ENCODE data around the gene ADCY10.

ADCY10 gene

GRCh38 chr1:167913895-167914496 is at the start of gene ADCY10:
Gene ADCY10, minus strand, starts transcription at chr1:167914134. Its CDS starts 8,994 bp downstream, at chr1:167905140.
- TF ChIP-seq CTCF (IDR thresholded peaks at IDR 0.05; ENCODE audit: insufficient read depth, low read depth, low read length, missing control alignments) = no peak
- no peak for DNase-seq (ENCODE audit: low read depth)

GRCh38 chr1:167957710-167958109 is 43.8 kb upstream of the ADCY10 start:
- DNase-seq (ENCODE audit: low read depth) = no peak
- no peak for TF ChIP-seq CTCF (IDR thresholded peaks at IDR 0.05; ENCODE audit: insufficient read depth, low read depth, low read length, missing control alignments)
- H3K4me3 ChIP-seq (ENCODE audit: low read depth, low read length) = no peak overlapping the region

More at GRCh38 chr1:167913895-167914496, at the start of gene ADCY10:
- H3K4me3 ChIP-seq (ENCODE audit: low read depth, low read length) = no peak within 1 kb of the TSS

- DNase-seq (ENCODE audit: low read depth) = no peak
- no peak for TF ChIP-seq CTCF (IDR thresholded peaks at IDR 0.05; ENCODE audit: insufficient read depth, low read depth, low read length, missing control alignments)
- no peak overlapping the region for H3K4me3 ChIP-seq (ENCODE audit: low read depth, low read length)
These were observed 42.0 kb upstream of the ADCY10 start for GRCh38 chr1:167955915-167956314.

GRCh38 chr1:167950569-167950968 is 36.6 kb upstream of the ADCY10 start:
- no peak for DNase-seq (ENCODE audit: low read depth)
- no peak for TF ChIP-seq CTCF (IDR thresholded peaks at IDR 0.05; ENCODE audit: insufficient read depth, low read depth, low read length, missing control alignments)
- H3K4me3 ChIP-seq (ENCODE audit: low read depth, low read length) = no peak overlapping the region

GRCh38 chr1:167949785-167950184 is 35.9 kb upstream of the ADCY10 start:
- DNase-seq (ENCODE audit: low read depth) = no peak
- H3K4me3 ChIP-seq (ENCODE audit: low read depth, low read length) = no peak overlapping the region
- no peak for TF ChIP-seq CTCF (IDR thresholded peaks at IDR 0.05; ENCODE audit: insufficient read depth, low read depth, low read length, missing control alignments)

GRCh38 chr1:167947733-167948132 is 33.8 kb upstream of the ADCY10 start:
- DNase-seq (ENCODE audit: low read depth) = no peak
- no peak overlapping the region for H3K4me3 ChIP-seq (ENCODE audit: low read depth, low read length)
- no peak for TF ChIP-seq CTCF (IDR thresholded peaks at IDR 0.05; ENCODE audit: insufficient read depth, low read depth, low read length, missing control alignments)

- DNase-seq (ENCODE audit: low read depth) = no peak
- no peak for TF ChIP-seq CTCF (IDR thresholded peaks at IDR 0.05; ENCODE audit: insufficient read depth, low read depth, low read length, missing control alignments)
- H3K4me3 ChIP-seq (ENCODE audit: low read depth, low read length) = no peak overlapping the region
These were observed 29.6 kb upstream of the ADCY10 start for GRCh38 chr1:167943541-167943940.

All from GM12865 (cell line).